ENCODE data around the gene LIN52.
"Not testable (repeated sequence)": the region's sequence is repeated elsewhere in the genome, so short reads cannot be mapped to it uniquely, and the experiment has no call there.

LIN52 gene

DNA sequence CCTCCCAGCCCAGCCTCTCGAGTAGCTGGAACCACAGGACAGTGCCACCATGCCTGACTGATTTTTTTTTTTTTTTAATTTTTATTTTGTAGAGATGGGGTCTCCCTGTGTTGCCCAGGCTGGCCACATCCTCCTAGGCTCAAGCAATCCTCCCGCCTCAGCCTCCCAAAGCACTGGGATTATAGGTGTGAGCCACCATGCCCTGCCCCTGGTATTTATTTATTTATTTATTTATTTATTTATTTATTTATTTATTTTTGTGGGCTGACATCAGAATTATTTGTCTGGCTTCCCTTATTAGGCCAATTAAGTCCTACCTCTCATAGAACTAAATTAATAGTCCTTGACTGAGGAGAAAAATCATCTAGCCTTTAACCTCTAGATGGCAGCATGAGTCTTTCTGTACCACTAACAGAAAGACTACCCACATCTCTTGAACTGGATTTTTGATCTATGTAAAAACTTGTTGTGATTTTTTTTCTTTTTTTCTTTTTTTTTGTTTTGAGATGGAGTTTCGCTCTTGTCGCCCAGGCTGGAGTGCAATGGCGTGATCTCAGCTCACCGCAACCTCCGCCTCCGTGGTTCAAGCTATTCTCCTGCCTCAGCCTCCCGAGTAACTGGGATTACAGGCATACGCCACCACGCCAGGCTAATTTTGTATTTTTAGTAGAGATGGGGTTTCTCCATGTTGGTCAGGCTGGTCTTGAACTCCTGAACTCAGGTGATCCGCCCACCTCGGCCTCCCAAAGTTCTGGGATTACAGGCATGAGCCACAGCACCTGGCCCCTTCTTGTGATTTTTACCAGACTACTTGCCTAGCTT lies 26.9 kb downstream of the LIN52 start:
- not testable (repeated sequence) for DNase-seq

DNA sequence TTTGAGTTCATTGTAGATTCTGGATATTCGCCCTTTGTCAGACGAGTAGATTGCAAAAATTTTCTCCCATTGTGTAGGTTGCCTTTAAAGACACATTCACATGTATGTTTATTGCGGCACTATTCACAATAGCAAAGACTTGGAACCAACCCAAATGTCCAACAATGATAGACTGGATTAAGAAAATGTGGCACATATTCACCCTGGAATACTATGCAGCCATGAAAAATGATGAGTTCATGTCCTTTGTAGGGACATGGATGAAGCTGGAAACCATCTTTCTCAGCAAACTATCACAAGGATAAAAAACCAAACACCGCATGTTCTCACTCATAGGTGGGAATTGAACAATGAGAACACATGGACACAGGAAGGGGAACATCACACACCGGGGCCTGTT lies 40.7 kb downstream of the LIN52 start:
- DNase-seq, result not testable (repeated sequence)

DNA sequence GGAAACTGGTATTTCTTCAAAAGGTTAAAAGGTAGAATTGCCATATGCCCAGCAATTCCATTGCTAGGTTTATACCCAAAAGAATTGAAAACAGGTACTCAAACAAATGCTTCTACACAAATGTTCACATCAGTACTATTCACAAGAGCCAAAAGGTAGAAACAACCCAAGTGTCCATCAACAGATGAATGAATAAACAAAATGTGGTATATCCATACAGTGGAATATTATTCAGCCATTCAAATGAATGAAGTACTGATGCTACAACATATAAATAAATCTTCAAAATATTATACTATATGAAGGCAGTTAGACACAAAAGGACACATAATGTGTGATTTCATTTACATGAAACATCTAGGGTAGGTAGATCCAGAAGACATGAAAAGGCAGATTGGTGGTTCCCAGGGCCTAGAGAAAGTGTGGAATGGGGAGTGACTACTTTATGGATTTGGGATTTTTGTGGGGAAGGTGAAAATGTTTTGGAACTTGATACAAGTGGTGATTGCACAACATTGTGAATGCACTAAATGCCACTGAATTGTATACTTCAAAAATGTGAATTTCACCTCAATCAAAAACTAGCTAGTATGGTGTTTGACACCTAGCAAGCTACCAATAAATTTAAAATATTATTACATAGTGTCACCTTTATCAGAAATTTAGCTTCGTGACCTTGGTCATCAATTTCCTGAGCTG lies 41.7 kb downstream of the LIN52 start:
- DNase-seq, result no peak

- DNase-seq, result no peak
Observed at GRCh38 chr14:74127634-74128033, 42.9 kb downstream of the LIN52 start.

- no peak for DNase-seq
Observed at GRCh38 chr14:74133833-74134481, 49.2 kb downstream of the LIN52 start.

DNA sequence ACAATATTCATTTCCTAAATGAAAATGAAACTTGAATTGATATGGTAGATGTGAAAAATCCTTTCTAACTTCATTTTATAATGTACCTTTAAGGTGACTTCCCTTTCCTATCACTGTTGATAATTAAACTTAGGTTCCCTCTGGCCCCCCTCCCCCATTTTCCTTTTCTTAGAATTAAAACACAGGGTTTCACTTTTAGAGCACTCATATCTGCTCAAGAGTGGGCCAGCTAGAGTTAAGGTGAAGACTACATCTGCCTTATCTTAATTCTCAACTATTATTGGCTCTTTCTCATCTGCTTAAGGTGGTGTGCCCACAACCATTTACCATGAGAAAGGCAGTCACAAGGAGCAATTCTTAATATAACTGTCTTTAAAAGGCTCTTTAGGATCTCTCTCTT lies 49.7 kb downstream of the LIN52 start:
- no peak for DNase-seq

GRCh38 chr14:74135426-74135825 lies 50.7 kb downstream of the LIN52 start:
- no peak for DNase-seq

GRCh38 chr14:74140374-74140850 lies 55.7 kb downstream of the LIN52 start:
- DNase-seq, result no peak

- DNase-seq, result no peak
Observed at GRCh38 chr14:74141703-74142102, 56.9 kb downstream of the LIN52 start.

- DNase-seq, result no peak
Observed at GRCh38 chr14:74142523-74142922, 57.8 kb downstream of the LIN52 start.

DNA sequence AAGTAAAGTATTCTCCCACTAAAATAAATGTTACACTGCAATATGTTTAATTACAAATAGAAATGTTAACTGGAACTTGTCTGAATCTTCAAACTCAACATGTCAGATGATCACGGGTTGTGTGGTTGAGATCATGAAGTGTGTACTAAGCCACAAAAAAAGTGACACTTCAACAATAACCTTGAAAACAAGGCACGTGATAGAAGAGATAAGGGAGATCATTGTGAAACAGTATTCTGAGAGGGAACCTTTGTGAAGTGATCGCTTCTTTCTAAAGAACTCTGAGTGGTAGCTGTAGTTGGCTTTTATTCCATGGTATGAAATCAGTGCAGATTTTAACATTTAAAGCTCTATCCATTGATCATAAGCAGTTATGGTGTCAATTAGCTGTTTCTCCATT lies 60.0 kb downstream of the LIN52 start:
- no peak for DNase-seq

DNA sequence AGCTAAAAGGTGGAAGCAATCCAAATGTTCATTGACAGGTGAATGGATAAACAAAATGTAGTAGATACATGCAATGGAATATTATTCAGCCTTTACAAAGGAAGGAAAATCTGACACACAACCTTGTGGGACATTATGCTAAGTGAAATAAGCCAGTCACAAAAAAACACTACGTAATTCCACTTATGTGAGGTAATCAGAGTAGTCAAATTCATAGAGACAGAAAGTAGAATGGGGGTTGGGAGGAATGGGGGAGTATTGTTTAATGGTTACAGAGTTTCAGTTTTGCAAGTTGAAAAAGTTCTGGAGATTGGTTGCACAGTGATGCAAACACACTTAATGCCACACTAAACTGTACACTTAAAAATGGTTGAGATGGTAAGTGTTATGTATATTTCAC lies 62.8 kb downstream of the LIN52 start:
- DNase-seq, result no peak

GRCh38 chr14:74148705-74149104 lies 63.9 kb downstream of the LIN52 start:
- DNase-seq, result no peak

DNA sequence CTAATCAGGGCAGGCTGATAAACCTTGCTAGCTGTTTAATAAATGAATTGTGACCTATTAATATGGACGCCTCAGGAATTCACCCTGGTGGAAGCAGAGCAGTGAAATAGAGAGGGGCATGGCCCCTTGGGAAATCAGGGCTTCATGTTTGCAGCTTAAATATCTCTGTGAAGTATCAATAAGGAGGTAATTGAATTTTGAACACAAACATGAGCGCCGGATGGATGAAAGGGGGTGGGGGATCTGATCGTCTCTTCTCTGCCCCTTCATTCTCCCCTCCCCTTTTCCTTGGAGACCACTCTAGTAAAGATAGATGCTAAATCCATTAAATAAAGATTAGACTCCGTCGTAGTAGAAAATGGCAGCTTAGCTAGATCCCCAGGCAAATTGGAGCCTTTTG lies 70.5 kb downstream of the LIN52 start:
- DNase-seq, result no peak

GRCh38 chr14:74155749-74156148 lies 71.0 kb downstream of the LIN52 start:
- no peak for DNase-seq

DNA sequence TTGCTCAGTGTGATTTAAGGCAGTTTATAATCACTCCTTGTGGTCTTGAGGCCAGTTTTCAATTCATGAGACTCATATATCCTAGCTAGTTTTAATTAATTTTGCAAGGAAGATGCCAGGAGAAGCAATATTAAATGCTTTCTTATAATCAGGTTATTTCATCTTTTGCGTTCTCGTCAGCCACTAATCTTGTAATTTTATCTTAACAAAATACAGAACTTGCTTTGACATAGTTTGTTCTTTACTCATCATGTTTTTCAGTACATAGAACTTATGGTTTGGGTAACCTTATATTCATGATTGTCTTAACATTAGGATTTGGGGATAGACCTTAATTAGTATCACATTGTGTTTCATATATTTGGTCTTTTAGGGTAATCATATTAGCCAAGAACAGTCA lies 76.0 kb downstream of the LIN52 start:
- no peak for DNase-seq

DNA sequence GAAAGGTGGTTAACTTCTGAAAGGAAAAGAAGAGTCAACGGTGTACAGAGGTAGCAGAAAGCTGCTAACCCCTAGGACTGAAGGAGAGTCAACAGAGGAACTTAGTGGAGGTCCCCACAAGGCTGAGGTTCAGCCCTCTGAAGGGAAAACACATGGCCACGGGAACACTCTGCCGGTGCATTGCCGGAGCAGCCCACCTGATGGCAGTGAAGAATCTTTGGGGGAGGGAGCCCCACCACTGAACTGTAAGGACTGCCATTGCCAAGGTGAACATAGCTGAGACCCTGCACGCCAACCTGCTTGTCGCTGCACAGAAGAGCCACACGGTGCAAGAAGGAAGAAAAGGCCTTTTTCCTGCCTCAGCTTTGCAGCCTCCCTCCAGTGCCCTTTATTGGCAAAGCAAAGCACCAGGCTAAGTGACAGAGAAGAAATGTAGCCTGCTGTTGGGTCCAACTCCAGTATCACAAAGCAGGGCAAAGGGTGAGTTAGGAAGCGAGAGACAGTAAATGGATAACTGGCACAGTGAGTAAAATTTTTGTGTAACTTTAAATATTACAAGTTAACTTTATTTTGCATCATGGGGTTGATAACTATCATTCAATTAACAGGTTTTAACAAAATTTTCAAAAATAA lies 76.9 kb downstream of the LIN52 start:
- DNase-seq, result no peak

- no peak for DNase-seq
Observed at GRCh38 chr14:74169906-74170305, 85.2 kb downstream of the LIN52 start.

GRCh38 chr14:74176400-74176793 lies 91.6 kb downstream of the LIN52 start:
- no peak for DNase-seq

GRCh38 chr14:74179856-74180255 lies 95.1 kb downstream of the LIN52 start:
- DNase-seq, result no peak

DNA sequence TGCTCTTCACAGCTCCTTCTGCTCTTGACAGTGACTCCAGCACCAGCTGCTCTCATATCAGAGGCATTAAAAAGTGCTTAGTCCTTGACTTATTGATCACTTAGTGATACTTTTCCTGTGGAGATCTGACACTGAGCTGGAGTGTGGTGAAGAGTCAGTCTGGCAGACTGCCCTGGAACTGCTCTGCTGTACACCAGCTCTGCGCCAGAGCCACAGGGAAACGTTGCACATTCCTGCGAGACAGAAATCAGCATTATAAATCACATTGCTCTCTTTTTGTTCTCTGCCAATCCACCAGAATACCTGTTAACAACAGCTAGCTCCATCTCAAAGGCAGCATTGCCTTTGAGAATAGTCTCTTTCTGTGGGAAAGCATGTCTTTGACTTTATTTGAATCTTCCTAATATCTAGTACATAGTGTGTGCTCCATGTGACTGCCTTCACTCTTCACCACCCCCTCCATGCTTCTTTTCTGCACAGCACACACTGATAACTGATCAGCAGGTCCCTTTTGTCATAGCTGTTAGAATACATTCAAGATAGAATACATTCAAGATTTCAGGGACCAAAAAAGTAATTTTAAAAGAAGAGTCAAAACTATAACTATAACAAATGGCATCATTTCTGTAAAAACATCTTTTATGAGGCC lies 106.3 kb downstream of the LIN52 start:
- DNase-seq, result no peak

DNA sequence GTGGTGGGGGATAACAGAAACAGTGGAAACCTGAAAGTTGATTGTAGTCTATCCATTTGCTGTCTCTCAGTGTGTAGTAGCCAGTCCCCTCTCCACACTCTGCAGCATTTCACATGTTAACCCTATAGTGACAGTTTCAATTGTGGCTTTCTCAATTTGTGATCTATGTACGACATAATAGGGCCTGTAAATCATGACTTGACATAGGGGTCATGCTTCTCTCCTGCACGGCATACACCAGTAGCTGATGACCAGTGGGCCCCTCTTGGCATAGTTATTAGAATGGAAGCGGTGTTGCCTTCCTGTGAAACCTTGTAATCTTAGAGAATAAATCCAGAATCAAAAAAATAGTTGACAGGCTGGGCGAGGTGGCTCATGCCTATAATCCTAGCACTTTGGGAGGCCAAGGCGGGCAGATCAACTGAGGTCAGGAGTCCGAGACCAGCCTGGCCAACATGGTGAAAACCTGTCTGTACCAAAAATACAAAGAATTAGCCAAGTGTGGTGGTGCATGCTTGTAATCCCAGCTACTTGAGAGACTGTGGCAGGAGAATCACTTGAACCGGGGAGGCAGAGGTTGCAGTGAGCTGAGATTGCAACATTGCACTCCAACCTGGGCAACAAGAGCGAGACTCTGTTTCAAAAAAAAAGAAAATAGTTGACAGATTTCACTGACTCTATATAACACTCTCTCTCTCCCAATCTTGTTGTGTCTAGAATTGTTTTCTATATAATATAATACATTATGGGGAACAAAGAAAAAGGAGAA lies 109.9 kb downstream of the LIN52 start:
- DNase-seq, result no peak

Data from activated T-cell treated with anti-CD3 and anti-CD28 coated beads, Interleukin-2, amount 50 U/mL, for 48 hours (primary cell).